DOHH2 (cell line): Measurements from ENCODE around the gene B4GALT1.

Experiments
- H3F3A ChIP-seq: fragments of 200-600 bp; sonication (generic), shearing (Covaris generic); 2 replicates; pipeline ENCODE4 v1.6.0; 2016; ENCODE audit warnings: antibody characterized with exemption, mild to moderate bottlenecking; ENCODE audit not compliant: control insufficient read depth, insufficient read depth
- H3K27ac ChIP-seq: fragments of 200-600 bp; sonication (generic); 2 replicates; pipeline ENCODE4 v1.5.1; 2014; ENCODE audit warnings: low read depth, mild to moderate bottlenecking, low read length, moderate library complexity
- H3K27me3 ChIP-seq: fragments of 200-600 bp; sonication (generic); 2 replicates; pipeline ENCODE4 v1.6.1; 2014; ENCODE audit warnings: mild to moderate bottlenecking, low read length, mixed read lengths; ENCODE audit not compliant: control insufficient read depth
- H3K36me3 ChIP-seq: fragments of 200-600 bp; sonication (generic); 2 replicates; pipeline ENCODE4 v1.6.1; 2014; ENCODE audit warnings: mild to moderate bottlenecking, low read length, moderate library complexity, mixed read lengths; ENCODE audit not compliant: control insufficient read depth
- H3K4me1 ChIP-seq: fragments of 200-600 bp; sonication (generic); 2 replicates; pipeline ENCODE4 v1.6.1; 2014; ENCODE audit warnings: mild to moderate bottlenecking, low read length, mixed read lengths; ENCODE audit not compliant: control insufficient read depth
- H3K4me2 ChIP-seq: fragments of 200-600 bp; sonication (generic); 2 replicates; pipeline ENCODE4 v1.6.0; 2014; ENCODE audit warnings: mild to moderate bottlenecking, low read length, moderate library complexity
- H3K4me3 ChIP-seq: fragments of 200-600 bp; sonication (generic); 2 replicates; pipeline ENCODE4 v1.5.1; 2014; ENCODE audit warnings: mild to moderate bottlenecking, low read length, mixed read lengths
- H3K79me2 ChIP-seq: fragments of 200-600 bp; sonication (generic); 2 replicates; pipeline ENCODE4 v1.6.1; 2014; ENCODE audit warnings: mild to moderate bottlenecking, low read length, mixed read lengths; ENCODE audit not compliant: control insufficient read depth
- H3K9me2 ChIP-seq: fragments of 200-600 bp; sonication (generic); replicated peaks from 2 replicates; pipeline ENCODE4 v1.6.1; 2014; ENCODE audit warnings: mild to moderate bottlenecking, low read length, mixed read lengths; ENCODE audit not compliant: control insufficient read depth
- H3K9me3 ChIP-seq: fragments of 200-600 bp; sonication (generic); 2 replicates; pipeline ENCODE4 v1.6.1; 2014; ENCODE audit warnings: antibody characterized with exemption, low read length, mixed read lengths; ENCODE audit not compliant: control insufficient read depth, insufficient read depth
- H4K20me1 ChIP-seq: fragments of 200-600 bp; sonication (generic); 2 replicates; pipeline ENCODE4 v1.6.0; 2014; ENCODE audit warnings: low read depth, mild to moderate bottlenecking, antibody characterized with exemption, low read length, moderate library complexity; ENCODE audit not compliant: control insufficient read depth, insufficient read depth
- CTCF ChIP-seq: fragments of 200-600 bp; sonication (generic); IDR thresholded peaks from one replicate; pipeline ENCODE4 v1.5.1; 2014; ENCODE audit warnings: antibody characterized with exemption, mild to moderate bottlenecking, low read depth, low read length; ENCODE audit not compliant: poor library complexity, severe bottlenecking
- EZH2phosphoT487 ChIP-seq: fragments of 200-600 bp; sonication (generic); IDR thresholded peaks from 2 replicates; pipeline ENCODE4 v1.6.1; 2017; ENCODE audit warnings: borderline replicate concordance, mild to moderate bottlenecking, antibody characterized with exemption, low read length, moderate library complexity, mixed read lengths

The B4GALT1 gene

GRCh38 chr9:33142535-33142934 lies 24.6 kb downstream of the B4GALT1 start:
- Histone ChIP-seq H3K9me3 (no peaks in the 10 kb centered on the region), H3F3A (no peaks in the 10 kb centered on the region), H3K4me1 (peaks cover 40% of the 10 kb centered on the region), H3K79me2 (peaks cover 76% of the 10 kb centered on the region), H3K27ac (no peak overlapping the region), H3K9me2 (no peaks in the 10 kb centered on the region), H3K27me3 (no peaks in the 10 kb centered on the region), H3K4me3 (no peak overlapping the region), H3K4me2 (no peak overlapping the region), H4K20me1 (no peaks in the 10 kb centered on the region), H3K36me3 (no peaks in the 10 kb centered on the region)
- no peak for TF ChIP-seq CTCF
- no peak for TF ChIP-seq EZH2phosphoT487

DNA sequence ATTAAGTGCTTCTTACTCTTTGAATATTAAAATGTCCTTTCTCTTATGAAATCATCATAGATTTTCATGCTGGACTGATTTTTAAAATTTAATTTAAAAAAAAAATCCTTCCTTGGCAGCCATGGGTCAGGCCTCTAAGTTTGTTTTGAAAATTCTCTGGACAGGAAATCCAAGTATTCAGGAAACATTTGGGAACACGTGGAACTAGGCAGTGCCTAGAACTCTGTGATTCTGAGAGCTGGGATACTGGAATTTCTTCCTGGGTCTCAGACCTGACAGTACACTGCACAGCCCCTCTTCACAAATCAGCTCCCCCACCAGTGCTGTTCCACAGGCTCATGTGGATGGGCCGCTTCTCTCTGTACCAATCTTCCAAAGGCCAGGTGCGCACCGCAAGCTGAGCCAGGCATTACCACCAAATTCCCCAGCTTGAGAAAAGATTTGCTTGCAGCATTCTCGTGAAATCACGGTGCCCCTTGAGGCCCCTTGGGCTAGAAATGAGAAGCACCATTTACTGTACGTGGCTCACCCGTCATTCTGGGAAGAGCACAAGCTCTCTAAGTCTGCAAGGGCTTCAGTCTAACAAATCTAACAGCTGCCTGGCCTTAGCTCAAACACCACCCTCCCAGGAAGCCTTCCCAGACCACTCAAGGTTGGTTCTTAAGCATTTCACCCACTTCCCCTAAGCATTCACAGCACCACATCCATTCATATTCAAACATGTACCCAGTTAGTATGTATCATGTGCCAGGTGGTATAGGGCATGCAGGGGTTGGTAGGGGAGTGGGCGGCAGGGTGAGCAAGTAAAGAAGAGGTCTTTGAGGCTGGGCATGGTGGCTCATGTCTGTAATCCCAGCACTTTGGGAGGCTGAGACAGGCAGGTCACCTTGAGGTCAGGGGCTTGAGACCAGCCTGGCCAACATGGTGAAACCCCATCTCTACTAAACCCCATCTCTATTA lies 26.5 kb downstream of the B4GALT1 start:
- H3K36me3 ChIP-seq: no peaks in the 10 kb centered on the region
- H3K27ac ChIP-seq: no peak overlapping the region
- H3K79me2 ChIP-seq: peaks cover 75% of the 10 kb centered on the region
- no peaks in the 10 kb centered on the region for H3F3A ChIP-seq
- no peaks in the 10 kb centered on the region for H3K9me2 ChIP-seq
- peaks cover 40% of the 10 kb centered on the region for H3K4me1 ChIP-seq
- no peak overlapping the region for H3K4me3 ChIP-seq
- no peak overlapping the region for H3K4me2 ChIP-seq
- TF ChIP-seq CTCF (no peak), EZH2phosphoT487 (no peak)
- no peaks in the 10 kb centered on the region for H3K9me3 ChIP-seq
- no peaks in the 10 kb centered on the region for H4K20me1 ChIP-seq
- H3K27me3 ChIP-seq: no peaks in the 10 kb centered on the region

- peaks cover 64% of the 10 kb centered on the region for H3K79me2 ChIP-seq
- TF ChIP-seq CTCF (no peak), EZH2phosphoT487 (no peak)
- peaks cover 40% of the 10 kb centered on the region for H3K4me1 ChIP-seq
- no peak overlapping the region for H3K4me2 ChIP-seq
- no peaks in the 10 kb centered on the region for H3F3A ChIP-seq
- no peaks in the 10 kb centered on the region for H3K36me3 ChIP-seq
- no peaks in the 10 kb centered on the region for H3K9me3 ChIP-seq
- H3K9me2 ChIP-seq: no peaks in the 10 kb centered on the region
- H4K20me1 ChIP-seq: no peaks in the 10 kb centered on the region
- H3K27me3 ChIP-seq: no peaks in the 10 kb centered on the region
- H3K4me3 ChIP-seq: no peak overlapping the region
- no peak overlapping the region for H3K27ac ChIP-seq
Measured at GRCh38 chr9:33139421-33140228, 27.5 kb downstream of the B4GALT1 start.
